Testis (tissue), 3 donors: ENCODE results near the gene DUSP6. TPM values are rescaled to one million over a fixed set of nuclear protein-coding genes. Genes with fewer than 3 reads are reported as not detected.

Experiments
- DNase-seq: peaks from one replicate; pipeline ENCODE4 v3.0.0-alpha.2; 2019
- H3K27ac ChIP-seq, 2 donors: fragments of 200-600 bp; sonication (generic); one replicate each; pipeline ENCODE4 v1.5.1; 2019
- H3K27me3 ChIP-seq: fragments of 200-600 bp; sonication (generic); one replicate; pipeline ENCODE4 v1.5.1; 2019
- H3K36me3 ChIP-seq: fragments of 200-600 bp; sonication (generic); one replicate; pipeline ENCODE4 v1.5.1; 2017; ENCODE audit warnings: low read depth; ENCODE audit errors: missing control alignments
- H3K4me1 ChIP-seq: fragments of 200-600 bp; sonication (generic); one replicate; pipeline ENCODE4 v1.5.1; 2019
- H3K4me3 ChIP-seq, 2 donors: fragments of 200-600 bp; sonication (generic); one replicate each; pipeline ENCODE4 v1.5.1; 2017 to 2019
- H3K9me3 ChIP-seq: fragments of 200-600 bp; sonication (generic); one replicate; pipeline ENCODE4 v1.5.1; 2017
- POLR2A ChIP-seq: fragments of 450-650 bp; IDR thresholded peaks from one replicate; pipeline ENCODE4 v1.6.1; 2017; ENCODE audit warnings: antibody characterized with exemption, mild to moderate bottlenecking, moderate library complexity
- WGBS, 2 donors: methylation state at CpG; one replicate each; pipeline ENCODE4 v1.1.5; 2018; 5-methylcytosine and 5-hydroxymethylcytosine counted together
- intact Hi-C: fragments of 100-400 bp; cut with DNase I; formaldehyde crosslinking; loops from one replicate; pipeline ENCODE4 v1.15.1; 2023; ENCODE audit warnings: low total_unique reads
- polyA plus RNA-seq: library from polyadenylated mRNA; stranded (reverse); fragments of 350-450 nt; fragmentation: Illumina TruSeq; extraction: RNeasy Lipid Tissue Mini Kit (QIAGEN cat#74804); gene quantifications from one replicate; pipeline ENCODE4 v1.2.3, GENCODE V29; 2014; ENCODE audit warnings: low read depth, low replicate concordance; ENCODE audit not compliant: insufficient read depth
- total RNA-seq, 2 donors: library from RNA; depleted of rRNA; stranded (reverse); fragments of >200 nt; gene quantifications; one replicate each; pipeline ENCODE4 v1.2.3, GENCODE V29; 2016
- TF ChIP-seq, protein P1 (sequence below), 3 experiments: fragments of 450-650 bp in 2 of 3; fragments of 200-600 bp in 1 of 3; sonication (generic) in 1 of 3; IDR thresholded peaks; one replicate each; pipeline ENCODE4 v1.5.1; 2016 to 2019; ENCODE audit warnings: antibody characterized with exemption in 3 of 3, mild to moderate bottlenecking in 2 of 3, moderate library complexity in 1 of 3

The DUSP6 gene
- total and polyA plus RNA-seq, 3 donors from 2014 or later: 10.9 to 17.2 (median 15.1) TPM

GRCh38 chr12:89358805-89359204 is 6.5 kb upstream of the DUSP6 start:
- no peak for TF ChIP-seq POLR2A
- TF ChIP-seq, protein P1, sequence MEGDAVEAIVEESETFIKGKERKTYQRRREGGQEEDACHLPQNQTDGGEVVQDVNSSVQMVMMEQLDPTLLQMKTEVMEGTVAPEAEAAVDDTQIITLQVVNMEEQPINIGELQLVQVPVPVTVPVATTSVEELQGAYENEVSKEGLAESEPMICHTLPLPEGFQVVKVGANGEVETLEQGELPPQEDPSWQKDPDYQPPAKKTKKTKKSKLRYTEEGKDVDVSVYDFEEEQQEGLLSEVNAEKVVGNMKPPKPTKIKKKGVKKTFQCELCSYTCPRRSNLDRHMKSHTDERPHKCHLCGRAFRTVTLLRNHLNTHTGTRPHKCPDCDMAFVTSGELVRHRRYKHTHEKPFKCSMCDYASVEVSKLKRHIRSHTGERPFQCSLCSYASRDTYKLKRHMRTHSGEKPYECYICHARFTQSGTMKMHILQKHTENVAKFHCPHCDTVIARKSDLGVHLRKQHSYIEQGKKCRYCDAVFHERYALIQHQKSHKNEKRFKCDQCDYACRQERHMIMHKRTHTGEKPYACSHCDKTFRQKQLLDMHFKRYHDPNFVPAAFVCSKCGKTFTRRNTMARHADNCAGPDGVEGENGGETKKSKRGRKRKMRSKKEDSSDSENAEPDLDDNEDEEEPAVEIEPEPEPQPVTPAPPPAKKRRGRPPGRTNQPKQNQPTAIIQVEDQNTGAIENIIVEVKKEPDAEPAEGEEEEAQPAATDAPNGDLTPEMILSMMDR (IDR thresholded peaks at IDR 0.05): no peak
- Histone ChIP-seq H3K27me3 (no peaks in the 10 kb centered on the region), H3K27ac (no peak overlapping the region), H3K4me1 (no peaks in the 10 kb centered on the region), H3K9me3 (no peaks in the 10 kb centered on the region), H3K4me3 (no peak overlapping the region), H3K36me3 (no peaks in the 10 kb centered on the region)
- intact Hi-C loops: no loop called here
- DNase-seq: no peak

DNA sequence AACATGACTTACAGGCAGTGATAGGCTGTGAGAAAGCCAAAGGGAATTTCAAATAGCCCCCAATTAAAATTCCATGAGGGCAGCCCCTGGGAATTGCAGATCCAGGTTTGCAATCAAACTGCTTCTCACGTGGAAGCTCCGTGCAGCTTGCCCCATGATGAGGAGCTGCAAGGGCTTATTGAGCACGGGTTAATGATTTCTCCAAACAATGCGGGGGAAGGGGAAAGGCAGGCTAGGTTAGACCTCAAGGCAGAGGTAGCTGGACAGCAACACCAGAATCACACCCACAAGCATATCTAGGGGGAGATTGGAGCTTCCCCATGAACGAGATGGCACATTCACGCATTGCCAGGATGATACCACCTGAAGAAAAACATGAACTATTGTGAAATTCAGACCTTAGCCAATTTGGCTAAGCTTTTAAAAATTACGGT is 5.0 kb upstream of the DUSP6 start:
- DNase-seq: no peak
- Histone ChIP-seq H3K9me3 (no peaks in the 10 kb centered on the region), H3K4me1 (no peaks in the 10 kb centered on the region), H3K36me3 (no peaks in the 10 kb centered on the region), H3K27me3 (no peaks in the 10 kb centered on the region), H3K27ac (no peak overlapping the region), H3K4me3 (no peak overlapping the region)
- intact Hi-C loops: no loop called here
- no peak for TF ChIP-seq POLR2A
- TF ChIP-seq, protein P1 (IDR thresholded peaks at IDR 0.05): no peak
- WGBS, 2 donors: 90 to 91% methylated on average over 7 of the region's 7 CpGs

DNA sequence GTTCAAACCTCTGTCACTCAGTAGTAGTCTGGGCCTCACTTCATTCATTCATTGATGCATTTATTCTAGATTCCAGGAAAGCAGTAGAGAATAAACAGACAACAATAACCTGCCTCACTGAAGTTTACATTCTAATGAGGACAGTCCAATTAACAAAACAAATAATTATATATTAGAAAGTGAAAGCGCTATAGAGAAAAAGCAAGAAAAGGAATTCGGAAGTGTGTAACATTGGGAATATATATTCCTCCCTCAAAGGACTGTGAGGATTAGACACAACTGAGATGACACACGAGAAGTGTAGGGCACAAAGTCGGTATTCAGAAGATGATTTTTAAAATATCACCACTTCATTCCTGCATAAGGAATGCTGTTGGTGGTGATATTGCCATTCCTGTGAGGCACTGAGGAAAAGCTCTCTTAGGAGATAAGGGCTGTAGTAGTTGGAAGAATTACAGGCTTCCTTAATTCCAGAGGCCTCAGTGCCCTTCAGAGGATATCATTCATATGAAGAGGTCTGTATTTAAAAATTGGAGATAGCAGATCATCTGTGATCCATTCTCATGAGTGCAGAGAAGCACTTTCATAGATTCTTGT is 3.9 kb upstream of the DUSP6 start:
- H3K36me3 ChIP-seq: no peaks in the 10 kb centered on the region
- no peak for DNase-seq
- TF ChIP-seq, protein P1 (IDR thresholded peaks at IDR 0.05): no peak
- no peak for TF ChIP-seq POLR2A
- no peaks in the 10 kb centered on the region for H3K27me3 ChIP-seq
- no peaks in the 10 kb centered on the region for H3K9me3 ChIP-seq
- no peaks in the 10 kb centered on the region for H3K4me1 ChIP-seq
- 62 to 82% methylated on average over 4 of the region's 4 CpGs for WGBS, 2 donors
- H3K4me3 ChIP-seq: no peak overlapping the region
- H3K27ac ChIP-seq: no peak overlapping the region
- intact Hi-C loops: no loop called here

GRCh38 chr12:89355243-89356068 is 3.2 kb upstream of the DUSP6 start:
- no peaks in the 10 kb centered on the region for H3K9me3 ChIP-seq
- intact Hi-C loops: no loop called here
- no peaks in the 10 kb centered on the region for H3K27me3 ChIP-seq
- H3K4me1 ChIP-seq: no peaks in the 10 kb centered on the region
- H3K36me3 ChIP-seq: no peaks in the 10 kb centered on the region
- WGBS, 2 donors: 48 to 66% methylated on average over 18 of the region's 18 CpGs
- no peak for DNase-seq
- H3K27ac ChIP-seq: no peak overlapping the region
- no peak for TF ChIP-seq POLR2A
- TF ChIP-seq, protein P1 (IDR thresholded peaks at IDR 0.05): no peak
- peak overlapping the region in 1 of 2 donors; percentile 70 for H3K4me3 ChIP-seq
